Activated naive CD8-positive, alpha-beta T cell treated with anti-CD3 and anti-CD28 coated beads for 36 hours (primary cell): ENCODE data around the gene LMNTD2. TPM values are rescaled to one million over a fixed set of nuclear protein-coding genes. Genes with fewer than 3 reads are reported as not detected.
"Not testable (repeated sequence)": the region's sequence is repeated elsewhere in the genome, so short reads cannot be mapped to it uniquely, and the experiment has no call there.

ENCODE experiments used
- DNase-seq: peaks from one replicate; pipeline ENCODE4 v3.0.0; 2021
- H3K27ac Mint-ChIP-seq: one replicate; pipeline ENCODE4 v1.8.0; 2022; ENCODE audit warnings: mild to moderate bottlenecking, moderate library complexity, mixed read lengths
- H3K27me3 Mint-ChIP-seq: one replicate; pipeline ENCODE4 v1.8.0; 2022; ENCODE audit warnings: mild to moderate bottlenecking, mixed read lengths
- H3K36me3 Mint-ChIP-seq: one replicate; pipeline ENCODE4 v1.8.0; 2021; ENCODE audit warnings: mild to moderate bottlenecking, mixed read lengths
- H3K4me1 Mint-ChIP-seq: one replicate; pipeline ENCODE4 v1.8.0; 2021; ENCODE audit warnings: mixed read lengths
- H3K4me3 Mint-ChIP-seq: one replicate; pipeline ENCODE4 v1.8.0; 2022; ENCODE audit warnings: mild to moderate bottlenecking, moderate library complexity, mixed read lengths
- H3K9me3 Mint-ChIP-seq: one replicate; pipeline ENCODE4 v1.8.0; 2022; ENCODE audit warnings: mixed read lengths
- total RNA-seq, 2 experiments: library from RNA; stranded (reverse); gene quantifications; one replicate each; pipeline ENCODE4 v1.2.3, GENCODE V29; 2021

The LMNTD2 gene
- total RNA-seq, 2 experiments from 2014 or later, result 1.2 to 1.3 TPM

DNA sequence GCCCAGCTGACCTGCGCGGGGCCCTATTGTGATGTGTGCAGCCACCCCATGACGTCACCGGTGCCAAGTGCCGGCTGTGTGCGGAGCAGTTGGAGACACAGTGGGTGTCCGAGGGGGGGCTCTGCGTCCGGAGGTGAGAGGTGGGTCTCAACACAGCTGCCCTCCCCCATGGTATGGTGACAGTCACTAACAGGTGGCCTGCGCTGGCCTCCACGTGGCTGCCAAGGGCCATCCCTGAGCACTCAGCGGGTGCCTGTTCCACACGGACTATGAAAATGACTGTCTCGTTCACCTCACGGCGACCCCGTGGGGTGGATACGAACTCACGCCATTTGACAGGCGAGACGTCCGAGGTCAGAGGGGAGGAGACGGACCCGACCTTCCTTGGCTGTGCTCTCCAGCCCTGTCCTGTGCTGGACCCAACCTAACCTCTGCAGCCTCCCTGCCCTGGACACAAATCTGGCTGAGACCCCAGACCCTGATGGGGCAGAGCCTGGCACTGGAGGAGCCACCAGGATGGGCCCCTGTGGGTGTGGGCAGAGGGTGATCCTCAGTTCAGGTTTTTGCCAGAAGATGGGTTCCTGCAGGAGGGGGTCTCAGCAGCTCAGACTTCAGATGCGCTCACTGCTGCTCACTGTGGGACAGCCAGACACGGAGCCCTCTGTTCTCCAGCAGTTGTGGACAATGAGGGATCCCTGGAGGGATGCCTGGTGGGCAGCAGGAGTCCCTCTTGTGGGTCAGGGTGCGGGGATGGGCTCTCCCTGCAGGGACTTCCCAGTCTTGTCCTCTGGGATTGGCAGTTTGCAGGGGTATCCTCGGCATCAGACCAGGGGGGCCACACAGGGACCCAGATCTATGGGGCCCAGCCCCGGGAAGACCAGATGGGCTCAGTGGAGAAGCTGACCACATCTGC, 31.5 kb downstream of the LMNTD2 start:
- Mint-ChIP-seq H3K27me3 (no peaks in the 10 kb centered on the region), H3K36me3 (peaks cover 2% of the 10 kb centered on the region), H3K27ac (no peak overlapping the region), H3K9me3 (no peaks in the 10 kb centered on the region), H3K4me3 (no peak overlapping the region), H3K4me1 (peaks cover under 1% of the 10 kb centered on the region)
- DNase-seq, result no peak

DNA sequence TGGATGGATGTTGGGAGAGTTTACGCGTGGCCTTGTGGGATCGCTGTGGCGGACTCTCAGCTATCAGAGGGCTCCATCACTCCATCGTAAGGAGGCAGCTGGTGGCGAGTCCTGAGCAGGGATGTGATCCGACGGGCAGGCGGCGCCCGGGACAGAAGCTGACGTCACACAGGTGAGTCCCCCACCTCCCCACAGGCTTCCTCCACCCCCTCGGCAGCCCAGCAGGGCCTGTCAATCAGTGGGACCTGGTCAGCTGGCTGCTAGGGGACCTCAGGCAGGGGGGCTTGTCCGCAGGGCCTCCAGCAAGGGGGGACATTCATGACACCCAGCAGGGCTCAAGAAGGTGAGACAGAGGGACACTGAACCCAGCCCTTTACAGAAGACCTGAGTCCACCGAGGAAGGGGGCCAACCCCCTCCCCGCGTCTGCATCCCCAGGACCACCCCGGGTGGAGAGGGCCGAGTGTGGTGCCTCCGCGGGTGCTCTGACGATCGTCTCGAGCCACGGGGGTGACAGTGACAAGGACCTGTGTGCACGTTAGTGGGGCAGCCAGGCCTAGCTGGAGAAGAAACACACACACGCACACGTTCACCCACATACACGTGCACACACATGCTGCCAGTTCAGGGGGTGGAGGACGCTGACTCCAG, 32.2 kb downstream of the LMNTD2 start:
- DNase-seq, result no peak
- no peaks in the 10 kb centered on the region for H3K27me3 Mint-ChIP-seq
- H3K27ac Mint-ChIP-seq, result no peak overlapping the region
- H3K4me1 Mint-ChIP-seq, result no peaks in the 10 kb centered on the region
- H3K4me3 Mint-ChIP-seq, result no peak overlapping the region
- peaks cover 5% of the 10 kb centered on the region for H3K36me3 Mint-ChIP-seq
- H3K9me3 Mint-ChIP-seq, result no peaks in the 10 kb centered on the region

DNA sequence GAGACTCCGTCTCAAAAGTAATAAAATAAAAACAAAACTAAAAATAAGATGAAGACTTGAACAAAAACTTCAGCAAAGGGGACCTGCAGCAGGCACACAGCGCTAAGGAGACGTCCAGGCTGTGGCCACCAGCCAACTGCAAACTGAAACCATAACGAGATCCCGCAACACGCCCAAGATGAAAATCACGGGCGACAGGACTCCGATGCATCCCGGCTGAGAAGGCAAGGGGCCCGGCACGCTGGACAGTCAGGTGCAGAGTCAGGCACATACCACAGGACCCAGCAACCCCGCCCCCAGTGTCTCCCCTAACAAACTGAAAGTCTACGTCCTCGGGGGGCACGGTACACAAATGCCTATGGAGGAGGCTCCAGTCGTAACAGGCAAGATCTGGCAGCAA, 34.3 kb downstream of the LMNTD2 start:
- Mint-ChIP-seq H3K4me1 (no peaks in the 10 kb centered on the region), H3K27me3 (no peaks in the 10 kb centered on the region), H3K36me3 (peaks cover 3% of the 10 kb centered on the region), H3K27ac (no peak overlapping the region), H3K9me3 (no peaks in the 10 kb centered on the region), H3K4me3 (no peak overlapping the region)
- no peak for DNase-seq

DNA sequence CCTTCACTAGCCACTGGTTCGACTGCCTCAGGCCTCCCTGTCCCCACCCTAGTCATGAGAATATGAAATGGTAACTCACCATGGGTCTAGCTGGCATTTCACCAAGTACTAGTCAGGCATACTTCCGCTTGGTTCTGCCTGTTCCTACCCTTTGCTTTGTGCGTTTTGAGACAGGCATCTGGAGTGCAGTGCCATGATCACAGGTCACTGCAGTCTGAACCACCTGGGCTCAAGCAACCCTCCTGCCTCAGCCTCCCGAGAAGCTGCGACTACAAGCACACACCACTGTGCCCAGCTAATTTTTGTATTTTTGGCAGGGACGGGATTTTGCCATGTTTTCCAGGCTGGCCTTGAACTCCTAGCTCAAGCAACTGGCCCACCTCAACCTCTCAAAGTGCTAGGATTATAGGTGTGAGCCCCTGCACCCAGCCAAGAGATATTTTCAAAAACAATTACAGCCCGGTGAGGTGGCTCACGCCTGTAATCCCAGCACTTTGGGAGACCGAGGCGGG, 39.3 kb downstream of the LMNTD2 start:
- Mint-ChIP-seq H3K27ac (no peak overlapping the region), H3K27me3 (no peaks in the 10 kb centered on the region), H3K4me1 (peaks cover 4% of the 10 kb centered on the region), H3K4me3 (no peak overlapping the region), H3K36me3 (peaks cover 15% of the 10 kb centered on the region), H3K9me3 (no peaks in the 10 kb centered on the region)
- no peak for DNase-seq

DNA sequence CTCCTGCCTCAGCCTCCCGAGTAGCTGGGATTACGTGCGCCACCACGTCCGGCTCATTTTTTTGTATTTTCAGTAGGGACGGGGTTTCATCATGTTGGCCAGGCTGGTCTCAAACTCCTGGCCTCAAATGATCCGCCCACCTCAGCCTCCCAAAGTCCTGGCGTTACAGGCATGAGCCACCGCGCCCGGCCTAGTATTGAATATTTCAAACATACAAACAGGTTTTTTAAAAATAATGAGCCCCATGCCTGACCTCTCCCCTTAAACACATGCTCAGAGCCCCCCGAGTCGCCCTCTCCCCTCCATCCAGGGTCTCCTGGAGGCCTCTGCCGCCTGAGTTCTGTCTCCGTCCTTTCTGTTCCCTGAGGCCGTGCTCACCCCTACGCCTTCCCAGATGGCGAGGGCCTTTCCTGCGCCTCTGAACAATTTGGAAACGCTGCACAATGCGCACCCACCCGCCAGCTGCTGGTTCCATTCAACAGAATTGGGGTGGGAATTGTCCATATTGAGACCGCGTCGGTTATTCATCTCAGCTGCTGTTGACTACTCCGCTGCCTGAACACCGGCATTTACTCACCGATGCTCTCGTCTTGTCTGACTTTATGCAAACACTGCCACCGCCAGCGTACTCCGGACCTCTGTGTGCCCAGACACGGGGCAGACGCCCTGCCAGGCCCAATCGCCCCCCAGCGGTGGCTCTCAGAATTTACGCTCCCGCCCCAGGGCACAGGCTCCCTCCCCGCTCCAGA, 39.9 kb downstream of the LMNTD2 start:
- peaks cover 19% of the 10 kb centered on the region for H3K36me3 Mint-ChIP-seq
- no peak for DNase-seq
- no peaks in the 10 kb centered on the region for H3K9me3 Mint-ChIP-seq
- H3K27ac Mint-ChIP-seq, result no peak overlapping the region
- no peaks in the 10 kb centered on the region for H3K27me3 Mint-ChIP-seq
- H3K4me3 Mint-ChIP-seq, result peak overlapping the region; percentile 40
- peaks cover 4% of the 10 kb centered on the region for H3K4me1 Mint-ChIP-seq

DNA sequence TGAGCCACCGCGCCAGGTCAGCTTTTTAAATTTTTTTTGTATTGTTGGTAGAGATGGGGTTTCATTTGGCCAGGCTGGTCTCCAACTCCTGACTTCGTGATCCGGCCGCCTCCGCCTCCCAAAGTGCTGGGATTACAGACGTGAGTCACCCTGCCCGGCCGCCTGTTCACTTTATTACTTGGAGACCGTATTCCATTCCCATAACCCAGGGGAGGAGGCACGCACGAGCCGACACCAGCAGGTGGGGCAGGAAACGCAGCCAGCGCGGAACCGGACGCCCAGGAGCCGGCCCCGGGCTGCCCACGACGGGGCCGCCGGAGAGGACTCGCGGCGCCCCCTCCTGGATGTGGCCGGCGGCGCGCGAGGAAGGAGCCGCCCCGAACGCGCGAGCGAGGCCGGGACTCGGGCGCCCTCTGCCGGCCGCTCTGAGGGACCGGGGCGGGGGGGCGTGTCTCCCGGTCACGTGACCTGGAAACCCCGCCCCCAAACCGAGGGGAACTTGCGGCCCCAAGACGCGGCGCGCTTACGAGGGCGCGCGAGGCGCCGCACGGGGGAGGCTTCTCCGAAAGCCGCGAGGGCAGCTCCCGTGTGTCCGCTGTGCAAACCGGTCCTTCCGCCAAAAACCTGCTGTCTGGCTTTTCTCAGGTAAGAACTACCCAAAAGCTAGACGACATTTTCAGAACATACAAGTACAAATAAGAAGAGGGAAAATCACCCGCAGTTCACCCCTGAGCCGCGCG, 41.9 kb downstream of the LMNTD2 start:
- H3K27ac Mint-ChIP-seq, result peak overlapping the region; percentile 81
- peaks cover 27% of the 10 kb centered on the region for H3K36me3 Mint-ChIP-seq
- peaks cover 4% of the 10 kb centered on the region for H3K4me1 Mint-ChIP-seq
- H3K9me3 Mint-ChIP-seq, result no peaks in the 10 kb centered on the region
- H3K4me3 Mint-ChIP-seq, result peak overlapping the region; percentile 82
- no peaks in the 10 kb centered on the region for H3K27me3 Mint-ChIP-seq
- DNase-seq, result peak; percentile 87

DNA sequence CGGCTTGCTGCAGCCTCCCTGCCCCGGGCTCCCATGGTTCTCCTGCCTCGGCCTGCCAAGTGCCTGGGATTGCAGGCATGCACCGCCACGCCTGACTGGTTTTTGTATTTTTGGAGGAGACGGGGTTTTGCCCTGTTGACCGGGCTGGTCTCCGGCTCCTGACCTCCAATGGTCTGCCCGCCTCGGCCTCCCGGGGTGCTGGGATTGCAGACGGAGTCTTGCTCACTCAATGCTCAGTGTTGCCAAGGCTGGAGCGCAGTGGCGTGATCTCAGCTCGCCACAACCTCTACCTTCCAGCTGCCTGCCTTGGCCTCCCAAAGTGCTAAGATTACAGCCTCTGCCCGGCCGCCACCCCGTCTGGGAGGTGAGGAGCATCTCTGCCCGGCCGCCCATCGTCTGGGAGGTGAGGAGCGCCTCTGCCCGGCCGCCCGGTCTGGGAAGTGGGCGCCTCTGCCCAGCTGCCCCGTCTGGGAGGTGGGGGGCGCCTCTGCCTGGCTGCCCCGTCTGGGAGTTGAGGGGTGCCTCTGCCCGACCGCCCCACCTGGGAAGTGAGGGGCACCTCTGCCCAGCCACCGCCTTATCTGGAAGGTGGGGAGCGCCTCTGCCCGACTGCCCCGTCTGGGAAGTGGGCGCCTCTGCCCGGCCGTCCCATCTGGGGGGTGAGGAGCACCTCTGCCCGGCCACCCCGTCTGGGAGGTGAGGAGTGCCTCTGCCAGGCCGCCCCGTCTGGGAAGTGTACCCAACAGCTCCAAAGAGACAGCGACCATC, 43.4 kb downstream of the LMNTD2 start:
- not testable (repeated sequence) for H3K9me3 Mint-ChIP-seq, H3K4me1 Mint-ChIP-seq, H3K4me3 Mint-ChIP-seq, H3K27me3 Mint-ChIP-seq, H3K27ac Mint-ChIP-seq, DNase-seq
- H3K36me3 Mint-ChIP-seq, result peaks cover 29% of the 10 kb centered on the region

DNA sequence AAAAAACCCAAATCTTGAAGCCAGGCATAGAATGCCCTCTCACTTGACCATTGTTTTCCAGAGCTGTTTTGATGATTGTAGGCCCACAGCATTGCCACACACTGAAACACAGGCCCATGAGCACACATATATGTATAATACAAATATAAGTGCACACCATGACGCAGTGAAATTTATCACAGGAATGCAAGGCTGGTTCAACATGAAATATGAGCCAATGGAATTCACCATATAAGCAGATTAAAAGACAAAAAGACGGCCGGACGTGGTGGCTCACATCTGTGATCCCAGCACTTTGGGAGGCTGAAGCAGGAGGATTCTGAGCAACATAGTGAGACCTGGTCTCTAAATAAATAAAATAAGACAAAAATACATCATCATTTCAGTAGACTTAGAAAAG, 44.1 kb downstream of the LMNTD2 start:
- H3K4me1 Mint-ChIP-seq, result peaks cover 4% of the 10 kb centered on the region
- peaks cover 32% of the 10 kb centered on the region for H3K36me3 Mint-ChIP-seq
- no peak for DNase-seq
- H3K27me3 Mint-ChIP-seq, result no peaks in the 10 kb centered on the region
- no peak overlapping the region for H3K4me3 Mint-ChIP-seq
- no peak overlapping the region for H3K27ac Mint-ChIP-seq
- H3K9me3 Mint-ChIP-seq, result no peaks in the 10 kb centered on the region

DNA sequence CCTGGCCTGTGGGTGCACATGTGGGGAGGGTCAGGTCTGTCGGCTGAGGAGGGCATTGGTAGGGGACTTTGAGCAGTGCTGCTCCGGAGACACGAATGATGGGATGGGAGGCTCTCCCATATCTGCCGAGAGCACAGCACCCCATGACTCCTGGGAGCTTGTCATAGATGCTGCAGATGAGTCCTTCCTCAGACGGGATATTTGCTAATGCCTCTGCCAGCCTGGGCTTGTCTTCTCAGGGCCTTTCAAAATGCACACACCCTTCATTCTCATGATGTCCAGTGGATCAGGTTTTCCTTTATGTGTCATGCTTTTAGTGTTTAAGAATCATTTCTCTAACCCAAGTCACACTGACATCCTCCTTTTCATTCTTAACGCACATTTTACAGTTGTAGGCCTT, 45.4 kb downstream of the LMNTD2 start:
- no peak overlapping the region for H3K27ac Mint-ChIP-seq
- H3K4me1 Mint-ChIP-seq, result peaks cover 4% of the 10 kb centered on the region
- H3K9me3 Mint-ChIP-seq, result no peaks in the 10 kb centered on the region
- H3K4me3 Mint-ChIP-seq, result no peak overlapping the region
- peaks cover 36% of the 10 kb centered on the region for H3K36me3 Mint-ChIP-seq
- no peaks in the 10 kb centered on the region for H3K27me3 Mint-ChIP-seq
- no peak for DNase-seq

DNA sequence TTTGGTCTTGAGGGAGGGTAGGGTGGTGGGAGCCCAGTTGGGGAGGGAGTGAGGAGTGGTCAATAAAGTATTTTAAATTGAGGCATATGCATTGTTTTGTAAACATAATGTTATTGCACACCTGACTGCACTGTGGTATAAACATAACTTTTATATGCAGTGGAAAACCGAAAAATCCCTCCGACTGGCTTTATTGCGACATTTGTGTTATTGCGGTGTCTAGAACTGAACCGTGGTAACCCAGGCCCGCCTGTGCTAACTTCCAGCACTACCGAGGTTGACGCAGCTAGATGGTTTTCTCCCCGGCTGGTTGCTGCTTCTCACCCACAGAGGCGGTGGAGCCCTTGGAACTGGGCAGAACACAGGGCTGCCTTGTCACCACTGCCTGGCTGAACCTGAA, 45.9 kb downstream of the LMNTD2 start:
- Mint-ChIP-seq H3K27me3 (no peaks in the 10 kb centered on the region), H3K27ac (no peak overlapping the region), H3K4me3 (no peak overlapping the region), H3K4me1 (peaks cover 4% of the 10 kb centered on the region), H3K9me3 (no peaks in the 10 kb centered on the region), H3K36me3 (peaks cover 41% of the 10 kb centered on the region)
- no peak for DNase-seq

DNA sequence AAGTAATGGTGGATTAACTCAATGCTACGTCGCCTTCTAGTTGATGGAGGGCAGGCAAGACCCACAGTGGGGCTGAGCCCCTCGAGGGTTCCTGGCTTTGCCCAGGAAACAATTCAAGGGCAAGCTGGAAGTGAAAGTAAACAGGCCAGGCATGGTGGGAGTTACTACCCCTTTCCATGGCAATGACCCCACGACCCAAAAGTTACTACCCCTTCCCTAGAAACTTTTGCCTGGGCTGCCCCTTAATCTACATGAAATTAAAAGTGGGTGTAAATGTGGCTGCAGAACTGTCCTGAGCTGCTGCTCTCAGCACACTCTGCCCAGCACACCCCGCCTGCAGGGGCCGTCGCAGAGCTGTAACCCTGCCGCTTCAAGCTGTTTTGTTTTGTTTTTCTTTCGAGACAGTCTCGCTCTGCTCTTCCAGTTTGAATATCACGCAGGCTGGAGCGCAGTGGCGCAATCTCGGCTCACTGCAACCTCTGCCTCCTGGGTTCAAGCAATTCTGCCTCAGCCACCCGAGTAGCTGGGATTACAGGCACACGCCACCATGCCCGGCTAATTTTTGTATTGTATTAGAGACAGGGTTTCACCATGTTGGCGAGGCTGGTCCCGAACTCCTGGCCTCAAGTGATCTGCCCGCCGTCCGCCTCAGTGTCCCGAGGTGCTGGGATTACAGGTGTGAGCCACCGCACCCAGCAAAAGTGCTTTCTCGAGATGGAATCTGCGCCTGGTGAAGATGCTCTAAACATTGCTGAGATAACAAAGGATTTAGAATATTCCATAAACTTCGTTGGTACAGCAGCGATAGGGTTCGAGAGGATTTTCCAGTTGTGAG, 47.6 kb downstream of the LMNTD2 start:
- Mint-ChIP-seq H3K4me3 (no peak overlapping the region), H3K27ac (no peak overlapping the region), H3K36me3 (peaks cover 44% of the 10 kb centered on the region), H3K27me3 (no peaks in the 10 kb centered on the region), H3K4me1 (peaks cover 3% of the 10 kb centered on the region), H3K9me3 (no peaks in the 10 kb centered on the region)
- no peak for DNase-seq

DNA sequence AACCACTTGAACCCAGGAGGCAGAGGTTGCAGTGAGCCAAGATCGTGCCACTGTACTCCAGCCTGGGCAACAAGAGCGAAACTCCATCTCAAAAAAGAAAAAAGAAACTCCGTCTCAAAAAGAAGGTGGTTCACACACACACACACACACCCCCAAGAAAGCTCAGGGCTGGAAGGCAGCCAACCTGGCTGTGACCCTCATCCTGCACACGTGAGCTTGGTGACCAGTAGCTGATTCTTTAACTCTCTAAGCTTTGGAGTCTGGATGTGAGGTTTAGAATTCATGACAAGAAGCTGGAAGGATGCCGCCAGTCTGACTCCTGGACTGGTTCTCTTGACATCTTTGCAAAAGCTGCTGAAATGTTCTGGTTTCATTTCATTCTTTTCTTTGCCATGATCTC, 51.6 kb downstream of the LMNTD2 start:
- no peak for DNase-seq
- H3K4me3 Mint-ChIP-seq, result no peak overlapping the region
- H3K27me3 Mint-ChIP-seq, result no peaks in the 10 kb centered on the region
- peaks cover 36% of the 10 kb centered on the region for H3K36me3 Mint-ChIP-seq
- peaks cover 20% of the 10 kb centered on the region for H3K4me1 Mint-ChIP-seq
- no peaks in the 10 kb centered on the region for H3K9me3 Mint-ChIP-seq
- no peak overlapping the region for H3K27ac Mint-ChIP-seq

DNA sequence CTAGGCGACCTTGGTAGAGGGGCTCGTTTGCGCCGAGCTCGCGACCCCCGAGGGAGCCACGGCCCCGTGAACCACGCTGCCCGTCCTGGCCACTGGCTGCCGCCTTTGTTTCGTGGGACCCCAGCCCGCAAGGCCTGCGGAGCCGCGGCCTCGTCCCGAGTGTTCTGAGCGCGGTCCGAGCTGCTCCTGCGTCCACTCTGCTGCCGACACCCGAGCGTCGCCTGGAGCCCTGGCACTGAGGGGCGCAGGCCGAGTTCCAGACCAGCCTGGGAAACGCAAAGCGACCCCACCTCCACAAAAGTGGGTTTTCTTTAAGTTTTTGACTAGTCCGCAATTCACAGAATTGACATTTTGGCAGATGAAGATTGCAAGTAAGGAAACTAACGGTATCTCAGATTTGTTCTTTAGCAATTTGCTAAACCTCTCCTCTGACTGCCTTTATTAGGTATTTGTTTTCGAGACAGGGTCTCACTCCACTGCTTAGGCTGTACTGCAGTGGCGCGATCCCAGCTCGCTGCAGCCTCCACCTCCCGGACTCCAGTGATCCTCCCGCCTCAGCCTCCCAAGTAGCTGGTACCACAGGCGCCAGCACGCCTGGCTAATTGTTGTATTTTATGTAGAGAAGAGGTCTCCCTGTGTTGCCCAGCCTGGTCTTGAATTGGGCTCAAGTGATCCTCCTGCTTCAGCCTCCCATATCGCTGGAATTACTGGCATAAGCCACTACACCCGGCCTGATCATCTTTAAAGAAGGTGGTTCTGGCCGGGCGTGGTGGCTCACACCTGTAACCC, 52.6 kb downstream of the LMNTD2 start:
- Mint-ChIP-seq H3K36me3 (peaks cover 33% of the 10 kb centered on the region), H3K27ac (peak overlapping the region; percentile 68), H3K4me1 (peaks cover 22% of the 10 kb centered on the region), H3K9me3 (no peaks in the 10 kb centered on the region), H3K4me3 (peak overlapping the region; percentile 96), H3K27me3 (no peaks in the 10 kb centered on the region)
- DNase-seq, result no peak
